NCI-H2029 (cell line): ENCODE results near the gene NOS1AP.
A peak's percentile ranks its signal among the peaks of the same experiment; 100 is the strongest.
"Not testable (repeated sequence)": the region's sequence is repeated elsewhere in the genome, so short reads cannot be mapped to it uniquely, and the experiment has no call there.

Experiments
- DNase-seq: peaks from one replicate; lab custom pipeline; 2025; lab: John Stamatoyannopoulos, UW

Gene NOS1AP

DNA sequence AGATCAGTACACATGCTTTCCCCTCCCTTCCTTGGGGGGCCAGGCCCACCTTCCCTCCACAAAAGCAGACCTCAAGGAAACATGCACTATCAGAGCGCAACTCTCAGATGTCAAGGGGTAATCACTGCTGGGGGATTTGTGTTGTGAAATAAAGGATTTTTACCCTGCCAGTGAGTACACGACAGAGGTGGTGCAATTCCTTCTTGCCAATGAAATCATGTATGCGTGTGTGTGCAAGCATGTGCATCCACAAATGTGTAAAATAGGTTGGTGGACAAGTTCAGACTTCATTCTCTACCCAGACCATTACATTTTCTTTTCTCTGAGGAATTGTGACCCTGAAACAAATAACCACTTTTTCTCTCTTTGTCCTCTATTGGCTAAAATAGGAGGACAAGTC lies 9.8 kb upstream of the NOS1AP start:
- no peak for DNase-seq

DNA sequence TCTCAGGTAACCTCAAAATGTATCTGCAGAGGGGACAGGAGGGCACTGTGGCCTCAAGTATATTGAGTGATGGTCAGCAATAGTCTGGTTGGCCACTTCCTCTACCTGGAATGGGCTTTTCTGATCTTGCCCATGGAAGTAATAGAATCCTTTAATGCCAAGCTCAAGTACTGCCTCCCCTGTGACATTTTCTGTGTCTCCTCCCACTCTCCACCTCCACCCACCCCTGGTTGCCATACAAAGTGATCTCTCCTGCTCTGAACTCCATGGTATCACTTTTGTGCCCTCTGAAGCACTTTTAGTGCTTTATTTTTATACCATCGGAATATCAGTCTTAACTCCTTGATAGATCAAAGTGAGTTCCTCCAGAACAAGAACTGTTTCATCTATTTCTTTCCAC lies 9.2 kb upstream of the NOS1AP start:
- no peak for DNase-seq

DNA sequence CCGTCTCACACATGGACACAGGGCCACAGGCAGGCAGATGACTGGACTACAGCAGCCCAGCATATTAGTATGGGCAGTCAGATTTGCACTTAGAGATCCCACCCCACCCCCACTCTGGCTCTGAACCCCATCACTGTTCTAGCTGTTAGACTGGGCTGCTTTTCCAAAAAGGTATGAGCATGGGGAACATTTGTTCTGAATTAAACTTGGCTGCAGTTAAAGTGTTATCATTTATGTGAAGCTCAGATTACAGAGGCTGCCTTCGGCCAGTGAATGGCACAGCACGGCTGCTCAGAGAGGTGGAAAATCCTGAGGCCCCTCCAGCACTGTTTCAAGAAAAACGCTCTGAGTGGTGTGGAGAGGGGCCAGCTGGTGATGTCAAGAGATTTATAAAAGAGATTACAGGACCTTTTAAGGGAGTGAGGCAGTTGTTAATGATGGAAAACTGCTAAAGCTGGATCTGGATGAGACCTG lies 6.9 kb upstream of the NOS1AP start:
- peak; percentile 32 for DNase-seq

DNA sequence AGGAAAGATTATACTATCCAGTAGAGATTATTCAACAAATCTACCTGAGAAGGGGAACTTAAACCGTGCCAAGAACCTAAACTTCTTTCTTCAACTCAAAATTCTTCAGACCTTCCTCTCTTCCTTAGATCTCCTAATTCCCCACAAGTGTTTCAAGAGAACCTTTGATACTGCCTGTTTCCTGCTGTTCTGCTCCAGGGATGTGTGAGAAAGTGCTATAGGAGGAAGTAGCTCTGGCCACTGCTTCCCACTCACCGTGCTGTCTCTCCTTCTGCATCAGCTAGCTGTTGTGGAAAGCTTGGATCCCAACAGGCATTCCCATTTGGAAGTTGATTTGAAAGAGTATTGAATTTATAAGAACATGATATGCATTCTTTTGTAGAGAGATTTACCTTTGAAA lies 4.5 kb upstream of the NOS1AP start:
- DNase-seq, result no peak

DNA sequence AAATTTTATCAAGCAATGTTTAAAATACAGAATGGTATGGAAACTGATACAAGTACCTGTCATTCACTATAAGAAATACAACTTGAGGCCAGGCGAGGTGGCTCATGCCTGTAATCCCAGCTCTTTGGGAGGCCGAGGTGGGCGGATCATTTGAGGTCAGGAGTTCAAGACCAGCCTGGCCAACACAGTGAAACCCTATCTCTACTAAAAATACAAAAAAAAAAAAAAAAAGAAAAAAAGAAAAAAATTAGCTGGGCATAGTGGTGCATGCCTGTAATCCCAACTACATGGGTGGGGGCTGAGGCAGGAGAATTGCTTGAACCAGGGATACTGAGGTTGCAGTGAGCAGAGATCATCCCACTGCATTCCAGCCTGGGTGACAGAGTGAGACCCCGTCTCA lies 2.7 kb upstream of the NOS1AP start:
- DNase-seq, result not testable (repeated sequence)

DNA sequence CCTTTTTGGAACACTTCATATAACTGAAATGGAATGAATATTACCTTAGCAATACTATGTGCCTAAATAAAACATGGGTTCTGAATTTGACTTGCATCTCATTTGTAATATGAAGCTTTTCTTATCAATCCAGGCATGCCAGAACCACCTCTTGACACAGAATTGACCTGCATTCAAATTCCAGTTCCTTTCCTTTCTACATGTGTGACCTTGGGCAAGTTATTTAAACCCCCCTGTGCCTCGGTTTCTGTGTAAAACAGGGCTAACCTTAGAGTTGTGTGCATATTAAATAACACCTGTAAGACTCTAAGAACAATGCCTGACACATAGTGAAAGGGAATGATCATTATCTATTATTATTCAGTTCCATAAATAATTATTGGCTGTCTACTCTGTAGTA lies 2.0 kb upstream of the NOS1AP start:
- DNase-seq, result no peak

DNA sequence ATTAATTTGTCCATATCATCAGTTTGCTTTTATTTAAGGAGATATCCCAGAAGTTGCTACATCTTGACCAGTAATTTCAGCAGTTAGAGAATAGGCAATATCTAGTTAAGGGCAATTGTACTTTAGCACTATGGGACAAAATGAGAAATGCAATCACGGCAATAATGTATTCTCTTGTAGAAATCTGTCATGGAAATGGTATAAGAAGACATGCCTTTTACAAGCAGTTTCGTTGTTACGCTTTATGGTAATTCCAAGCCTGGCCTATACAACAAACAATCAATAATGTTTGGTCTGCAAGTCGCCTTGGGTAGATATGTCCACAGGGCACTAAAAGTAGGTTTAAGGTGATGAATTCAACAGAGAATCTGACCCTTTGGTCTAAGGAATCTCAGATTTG lies 1.2 kb upstream of the NOS1AP start:
- DNase-seq, result no peak

DNA sequence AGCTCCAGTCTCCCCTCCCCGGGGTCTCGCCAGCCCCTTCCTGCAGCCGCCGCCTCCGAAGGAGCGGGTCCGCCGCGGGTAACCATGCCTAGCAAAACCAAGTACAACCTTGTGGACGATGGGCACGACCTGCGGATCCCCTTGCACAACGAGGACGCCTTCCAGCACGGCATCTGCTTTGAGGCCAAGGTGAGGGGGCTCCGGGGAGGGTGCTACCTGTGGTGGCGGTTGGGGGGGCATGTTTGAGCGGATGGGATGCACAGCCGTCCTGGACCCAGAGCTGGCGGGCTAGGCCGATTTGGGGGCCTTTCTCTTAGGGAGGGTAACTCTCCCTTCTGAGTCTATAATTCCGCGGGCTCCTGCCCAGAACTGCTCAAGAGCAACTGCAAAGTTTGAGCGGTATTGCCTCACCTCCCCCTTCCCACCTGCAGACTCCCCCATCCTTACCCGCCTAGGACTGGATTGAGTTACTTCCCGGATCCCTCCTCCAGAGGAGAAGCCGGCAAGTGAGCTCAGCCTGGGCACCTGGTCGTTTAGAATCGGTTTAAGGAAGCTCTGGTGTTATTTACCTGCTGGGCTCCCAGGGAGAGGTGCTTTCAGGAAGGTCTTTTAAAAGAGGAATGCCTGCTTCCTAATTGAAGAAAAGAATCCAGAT lies 730 bp downstream of the NOS1AP start:
- peak; percentile 29 for DNase-seq

DNA sequence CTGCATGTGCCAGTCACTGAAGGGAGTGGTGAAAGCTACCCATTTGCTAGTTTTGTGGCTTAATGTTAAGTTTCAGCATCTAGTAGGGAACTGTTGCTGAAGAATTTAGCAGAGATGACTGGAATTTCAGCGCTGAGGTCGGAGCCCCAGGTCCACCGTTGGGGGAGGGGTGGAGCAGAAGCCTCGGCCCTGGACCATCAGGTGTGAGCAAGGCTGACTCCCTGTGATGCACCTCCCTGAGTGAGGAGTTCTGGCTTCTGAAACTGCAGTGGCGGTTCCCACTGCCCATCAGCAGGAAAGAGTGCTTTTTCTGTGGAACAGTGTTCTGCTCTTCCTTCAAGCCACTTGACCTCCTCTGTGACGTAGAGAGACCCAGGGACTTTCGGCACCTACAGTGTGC lies 1.3 kb downstream of the NOS1AP start:
- no peak for DNase-seq

DNA sequence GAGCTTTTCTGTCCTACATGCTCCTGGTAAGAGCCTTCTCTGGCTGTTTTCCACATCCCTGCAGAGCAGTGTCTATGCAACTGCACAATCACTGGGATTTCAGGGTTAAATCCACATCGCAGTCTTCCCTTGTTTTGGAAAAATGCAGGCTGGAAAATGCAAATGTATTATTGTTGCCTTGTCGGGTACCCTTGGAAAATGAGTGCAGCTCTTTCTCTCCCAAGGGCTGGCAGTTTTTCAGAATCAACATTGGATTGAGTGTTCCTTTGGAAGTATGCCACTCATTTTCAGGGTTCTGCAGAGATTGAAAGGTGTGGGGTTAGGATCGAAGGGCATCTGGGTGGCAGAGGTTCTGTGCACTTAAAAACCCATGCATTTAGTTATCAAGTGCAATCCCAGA lies 3.2 kb downstream of the NOS1AP start:
- DNase-seq, result no peak

DNA sequence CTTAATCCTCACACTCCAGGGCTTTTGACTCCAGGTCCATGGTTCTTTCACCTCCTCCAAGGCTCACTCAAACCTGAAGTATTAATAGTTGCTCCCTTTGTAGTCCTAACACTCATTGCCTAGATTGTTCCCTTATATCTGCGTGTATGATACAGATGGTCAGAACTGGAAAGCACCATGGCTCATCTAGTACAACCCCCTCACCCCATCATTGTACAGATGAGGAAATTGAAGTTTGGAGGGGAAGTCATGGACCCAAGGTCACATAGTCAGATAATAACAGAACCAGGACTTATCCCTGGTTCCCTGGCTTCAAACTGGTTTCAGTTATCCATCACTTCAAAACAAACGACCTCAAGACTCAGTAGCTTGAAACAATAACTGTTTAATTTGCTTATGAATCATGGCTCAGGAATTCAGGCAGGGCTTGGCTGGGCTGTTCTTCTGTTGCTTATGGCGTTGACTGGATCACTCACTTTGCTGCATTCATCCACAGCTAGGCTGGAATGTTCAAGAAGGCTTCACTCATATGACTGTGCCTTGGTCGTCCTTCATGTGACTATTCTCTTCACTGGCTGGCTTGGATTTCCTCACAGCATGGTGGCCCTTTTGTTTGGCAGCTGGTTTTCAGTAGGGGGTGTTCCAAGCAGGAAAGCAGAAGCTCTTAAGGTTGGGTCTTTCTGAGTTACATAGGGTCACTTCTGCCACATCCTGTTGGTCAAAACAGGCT lies 5.0 kb downstream of the NOS1AP start:
- no peak for DNase-seq

DNA sequence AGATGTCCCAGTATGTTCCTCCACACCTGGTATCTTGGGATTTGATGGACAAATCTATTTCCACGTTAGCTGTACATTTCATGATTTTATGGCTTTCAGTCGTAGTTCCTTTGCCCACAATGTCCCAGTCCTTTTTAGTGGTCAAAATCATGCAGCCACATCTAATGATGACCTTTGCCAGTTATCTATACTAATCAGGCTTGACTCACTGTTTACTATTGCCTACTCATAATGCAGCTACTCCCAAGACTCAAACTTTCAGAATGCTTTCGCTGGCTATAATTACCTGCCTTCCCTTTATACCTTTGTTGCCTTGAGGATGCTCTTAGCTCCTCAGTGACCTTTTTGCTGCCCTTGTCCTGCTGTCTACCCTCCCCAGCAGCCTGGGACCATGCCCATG lies 6.4 kb downstream of the NOS1AP start:
- no peak for DNase-seq

DNA sequence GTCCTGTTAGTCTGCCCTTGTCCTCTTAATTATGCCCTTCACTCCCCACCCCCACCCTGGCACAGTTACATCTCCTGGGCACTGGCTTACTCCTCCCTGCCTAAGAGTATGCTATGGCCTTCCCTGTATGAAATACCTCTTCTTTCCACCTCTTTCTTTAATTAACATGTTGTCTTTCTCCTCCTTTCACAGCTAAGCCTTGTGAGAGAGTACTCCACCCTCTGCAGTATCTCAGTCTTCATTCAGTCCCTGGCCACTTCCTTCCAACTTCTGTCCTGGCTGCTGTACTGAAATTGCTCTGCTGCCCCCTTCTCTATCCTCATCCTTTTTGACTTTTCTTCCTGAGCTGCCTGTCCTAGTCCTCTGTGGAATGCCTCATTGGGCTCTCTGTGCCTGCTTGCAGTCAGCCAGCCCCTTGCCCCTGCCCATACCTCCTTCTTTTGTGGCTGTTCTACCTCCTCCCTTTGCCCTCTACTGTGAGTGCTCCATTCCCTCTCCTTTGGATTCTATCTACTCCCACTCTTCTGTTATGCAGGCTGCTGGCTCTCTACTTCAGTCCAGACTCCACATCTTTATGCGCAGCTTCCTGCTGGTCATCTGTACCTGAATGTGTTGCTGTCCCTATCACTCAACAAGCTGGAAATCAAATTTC lies 8.3 kb downstream of the NOS1AP start:
- no peak for DNase-seq

DNA sequence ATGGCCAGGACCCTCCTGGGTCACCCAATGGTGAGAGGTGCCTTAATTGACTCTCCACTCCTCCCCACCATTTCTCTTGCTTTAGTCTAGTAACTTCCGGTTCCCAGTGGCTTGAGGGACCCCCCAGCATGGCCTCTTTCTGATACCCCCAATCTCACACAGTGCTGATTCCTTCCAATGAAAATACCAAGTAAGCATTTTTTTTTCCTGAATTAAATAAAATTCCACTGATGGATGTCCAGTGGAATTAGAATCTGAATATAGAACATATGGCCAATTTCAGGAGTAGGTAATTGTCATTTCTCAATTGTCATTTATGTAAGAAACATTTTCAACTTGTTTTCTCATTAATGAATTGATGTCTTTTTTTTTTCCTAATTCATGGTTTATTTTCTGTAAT lies 9.5 kb downstream of the NOS1AP start:
- DNase-seq, result no peak

DNA sequence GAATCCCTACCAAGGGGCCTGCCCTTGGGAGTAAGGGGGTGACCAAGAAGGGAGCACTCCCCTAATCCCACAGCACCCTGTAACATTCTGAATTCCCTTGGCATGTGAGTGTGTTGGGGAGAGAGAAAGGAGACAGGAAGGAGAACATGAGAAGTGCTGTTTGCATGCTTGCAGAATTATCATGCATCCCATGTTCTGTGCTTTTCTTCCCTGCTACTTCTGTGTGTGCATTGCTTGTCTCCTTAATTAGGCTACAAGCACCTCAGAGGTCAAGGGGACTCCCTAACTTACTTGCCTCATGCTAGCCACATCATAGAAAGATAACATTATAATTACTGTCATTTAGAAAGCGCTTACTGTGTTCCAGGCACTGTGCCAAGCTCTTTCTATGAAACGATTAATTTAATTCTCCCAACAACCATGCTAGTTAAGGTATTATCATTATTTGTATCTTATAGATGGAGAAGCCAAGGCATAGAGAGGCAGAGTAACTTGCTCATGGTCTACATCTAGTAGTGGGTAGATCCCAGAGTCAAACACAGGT lies 11.1 kb downstream of the NOS1AP start:
- no peak for DNase-seq

DNA sequence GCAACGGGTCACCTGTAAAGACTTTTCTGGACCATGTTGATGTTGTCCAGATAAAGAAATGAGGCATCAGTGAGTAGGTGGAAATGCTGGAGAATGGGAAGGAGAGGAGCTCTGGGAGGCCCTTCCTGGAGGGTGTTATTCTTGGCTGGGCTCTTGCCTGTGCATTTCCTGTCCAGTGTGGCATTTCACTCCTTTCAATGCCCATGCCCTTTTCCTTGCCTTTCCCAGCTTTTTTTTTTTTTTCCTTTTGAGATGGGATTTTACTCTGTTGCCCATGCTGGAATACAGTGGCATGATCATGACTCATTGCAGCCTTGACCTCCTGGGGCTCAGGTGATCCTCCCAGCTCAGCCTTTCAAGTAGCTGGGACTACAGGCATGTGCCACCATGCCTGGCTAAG lies 11.8 kb downstream of the NOS1AP start:
- no peak for DNase-seq

DNA sequence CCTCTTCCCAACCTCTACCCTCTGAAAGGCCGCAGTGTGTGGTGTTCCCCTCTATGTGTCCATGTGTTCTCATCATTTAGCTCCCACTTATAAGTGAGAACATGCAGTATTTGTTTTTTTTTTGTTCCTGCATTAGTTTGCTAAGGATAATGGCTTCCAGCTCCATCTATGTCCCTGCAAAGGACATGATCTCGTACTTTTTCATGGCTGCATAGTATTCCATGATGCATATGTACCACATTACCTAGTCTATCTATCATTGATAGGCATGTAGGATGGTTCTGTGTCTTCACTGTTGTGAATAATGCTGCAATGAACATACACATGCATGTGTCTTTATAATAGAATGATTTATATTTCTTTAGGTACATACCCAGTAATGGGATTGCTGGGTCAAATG lies 12.6 kb downstream of the NOS1AP start:
- not testable (repeated sequence) for DNase-seq

DNA sequence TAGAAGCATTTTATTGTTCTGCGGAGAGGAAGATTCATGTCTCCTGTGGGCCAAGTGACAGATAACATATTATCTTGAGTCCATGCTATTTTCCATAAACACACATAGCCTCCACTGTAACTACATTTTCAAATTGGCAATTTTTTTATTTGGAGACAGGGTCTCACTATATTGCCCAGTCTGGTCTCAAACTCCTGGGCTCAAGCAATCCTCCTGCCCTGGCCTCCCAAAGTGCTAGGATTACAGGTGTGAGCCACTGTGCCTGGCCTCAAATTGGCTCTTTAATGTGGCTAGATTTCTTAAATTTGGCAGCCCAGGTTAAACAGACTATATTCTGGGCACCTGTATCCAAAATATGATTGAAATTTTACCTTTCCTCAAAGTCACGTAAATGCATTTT lies 13.8 kb downstream of the NOS1AP start:
- DNase-seq, result no peak

DNA sequence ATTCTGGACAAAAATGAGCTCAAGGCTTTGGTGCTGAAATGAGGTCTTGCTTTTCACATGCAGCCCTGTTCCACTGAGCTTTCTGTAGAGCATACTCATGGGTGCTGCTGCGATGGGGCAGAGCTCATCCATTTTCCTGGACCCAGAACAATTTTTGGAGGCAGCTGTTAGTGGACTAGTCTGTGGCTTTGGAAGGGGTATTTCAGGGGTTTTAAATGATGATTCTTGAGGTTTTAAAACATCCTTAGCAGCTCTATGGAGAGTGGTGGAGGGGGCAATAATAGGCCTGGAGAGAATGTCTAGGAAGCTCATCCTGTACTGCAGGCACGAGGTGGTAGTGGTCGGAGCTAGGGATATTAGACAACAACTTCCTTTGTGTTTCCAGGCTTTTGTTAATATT lies 16.5 kb downstream of the NOS1AP start:
- DNase-seq, result no peak

DNA sequence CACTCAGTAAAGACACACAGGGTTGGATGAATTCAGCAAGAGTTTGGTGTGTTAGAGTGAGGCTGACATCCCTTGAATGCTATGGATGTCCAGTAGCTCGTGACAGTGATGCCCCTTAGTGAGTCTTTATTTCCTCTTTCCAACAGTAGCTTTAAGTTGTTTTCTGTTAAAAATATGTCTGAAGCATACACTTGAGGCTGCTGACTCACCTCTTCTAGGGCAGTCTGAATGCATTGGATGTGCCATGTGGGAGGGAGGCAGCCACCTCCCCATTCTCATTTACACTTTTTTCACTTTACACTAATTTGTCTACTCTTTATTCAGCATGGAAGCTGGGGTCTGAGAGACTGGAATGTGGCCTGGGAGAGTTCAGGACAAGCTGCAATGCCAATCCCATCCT lies 17.6 kb downstream of the NOS1AP start:
- no peak for DNase-seq

DNA sequence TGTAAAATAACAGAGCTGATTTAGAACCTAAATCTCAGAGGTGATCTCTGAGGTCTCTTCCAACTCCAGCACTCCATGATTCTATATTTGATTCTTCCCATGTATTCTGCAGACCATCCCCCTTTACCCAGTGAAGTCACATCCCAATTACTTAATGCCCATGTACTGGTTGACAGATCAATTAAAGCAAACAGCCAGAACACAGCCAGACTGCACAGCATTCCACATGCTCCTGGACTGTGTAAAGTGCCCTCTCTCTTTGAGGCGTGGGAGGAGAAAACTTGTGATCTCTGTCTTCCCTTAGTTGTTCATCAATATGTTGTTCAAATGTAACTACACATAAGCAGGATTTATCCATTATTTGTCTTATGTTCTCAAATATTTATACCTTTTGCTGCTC lies 18.1 kb downstream of the NOS1AP start:
- no peak for DNase-seq

DNA sequence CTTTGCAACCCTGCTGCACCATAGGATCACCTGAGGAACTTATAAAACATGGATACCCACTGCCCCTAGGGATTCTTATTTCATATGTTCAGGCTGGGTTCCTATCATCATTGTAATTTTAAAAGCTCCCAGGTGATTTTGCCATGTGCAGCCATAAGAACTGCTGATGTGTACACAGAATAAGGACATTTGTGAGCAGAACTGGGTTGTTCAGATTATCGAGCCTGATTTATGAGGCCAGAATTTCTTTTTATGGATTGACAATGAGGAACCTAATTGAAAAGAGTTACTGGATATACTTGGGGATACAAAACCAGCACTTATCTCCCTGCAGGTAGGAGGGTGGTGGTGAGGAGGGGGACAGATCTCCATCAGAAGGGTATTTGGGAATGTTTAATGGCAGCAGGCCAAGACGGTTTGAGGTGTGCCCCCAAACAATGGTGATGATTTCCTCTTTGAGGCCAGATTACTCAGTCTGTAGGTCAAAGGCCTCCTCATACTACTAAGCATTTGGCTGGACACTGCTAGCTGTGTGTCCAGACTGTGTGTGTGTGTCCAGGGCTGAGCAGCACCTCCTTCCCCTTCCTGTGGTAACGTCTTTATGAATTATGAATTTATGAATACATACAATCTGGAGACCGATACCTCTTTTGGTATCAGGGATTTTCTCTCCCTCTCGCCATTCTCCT lies 18.9 kb downstream of the NOS1AP start:
- DNase-seq, result no peak

DNA sequence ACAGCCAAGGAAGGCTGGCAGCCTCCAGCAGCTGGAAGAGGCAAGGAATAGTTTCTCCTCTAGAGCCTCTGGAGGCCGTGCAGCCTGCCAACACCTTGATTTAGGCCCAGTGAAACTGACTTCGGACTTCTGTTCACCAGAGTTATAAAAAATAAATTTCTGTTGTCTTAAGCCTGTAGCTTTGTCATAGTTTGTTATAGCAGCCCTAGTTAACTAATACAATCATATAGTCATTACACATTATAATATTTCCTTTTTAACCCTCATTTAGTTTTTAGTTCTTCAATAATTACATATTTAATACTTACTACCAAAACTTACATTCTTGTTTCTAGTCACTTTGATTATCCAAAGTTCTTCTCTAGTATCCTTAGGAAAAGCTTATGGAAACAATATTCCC lies 20.3 kb downstream of the NOS1AP start:
- DNase-seq, result no peak
